Mesenchymal stem cell (in vitro differentiated cells and primary cell): ENCODE data around the gene ZBTB24.

Experiments
- DNase-seq: peaks from one replicate; pipeline ENCODE4 v3.0.0-alpha.2; 2013
- H2AFZ ChIP-seq: one replicate; pipeline ENCODE4 v1.6.1; 2013; ENCODE audit warnings: low read depth, mild to moderate bottlenecking, control low read depth, inconsistent platforms, low read length, moderate library complexity
- H2AK5ac ChIP-seq: 2 replicates; pipeline ENCODE4 v1.6.1; 2013; ENCODE audit warnings: low read length, moderate library complexity, mild to moderate bottlenecking, inconsistent platforms; ENCODE audit not compliant: severe bottlenecking
- H2BK120ac ChIP-seq: one replicate; pipeline ENCODE4 v1.6.1; 2013; ENCODE audit warnings: low read depth, mild to moderate bottlenecking, inconsistent platforms, low read length, moderate library complexity
- H2BK12ac ChIP-seq, 2 experiments: one replicate each; pipeline ENCODE4 v1.6.1; 2013; ENCODE audit warnings: inconsistent platforms in 2 of 2, low read length in 2 of 2, mild to moderate bottlenecking in 2 of 2, moderate library complexity in 2 of 2, control low read depth in 1 of 2
- H2BK15ac ChIP-seq: one replicate; pipeline ENCODE4 v1.6.1; 2013; ENCODE audit warnings: mild to moderate bottlenecking, low read depth, inconsistent platforms; ENCODE audit not compliant: poor library complexity, severe bottlenecking
- H2BK5ac ChIP-seq: 2 replicates; pipeline ENCODE4 v1.6.1; 2013; ENCODE audit warnings: low read depth, mild to moderate bottlenecking, low read length, control low read depth, inconsistent platforms; ENCODE audit not compliant: poor library complexity, severe bottlenecking
- H3K14ac ChIP-seq, 2 experiments: one replicate each; pipeline ENCODE4 v1.6.1; 2013; ENCODE audit warnings: inconsistent platforms in 2 of 2, low read length in 2 of 2, control low read depth in 1 of 2, mild to moderate bottlenecking in 1 of 2, moderate library complexity in 1 of 2
- H3K18ac ChIP-seq, 2 experiments: one replicate each; pipeline ENCODE4 v1.6.1; 2013; ENCODE audit warnings: inconsistent platforms in 2 of 2, low read length in 2 of 2, control low read depth in 1 of 2, low read depth in 1 of 2, mild to moderate bottlenecking in 1 of 2
- H3K23ac ChIP-seq, 2 experiments: one replicate each; pipeline ENCODE4 v1.6.1; 2013; ENCODE audit warnings: inconsistent platforms in 2 of 2, low read length in 2 of 2, mild to moderate bottlenecking in 2 of 2, moderate library complexity in 2 of 2, control low read depth in 1 of 2
- H3K27ac ChIP-seq: 2 replicates; pipeline ENCODE4 v1.5.1; 2013; ENCODE audit warnings: mild to moderate bottlenecking, moderate library complexity, low read length, control low read depth, inconsistent platforms; ENCODE audit not compliant: poor library complexity, severe bottlenecking
- H3K27me3 ChIP-seq, 2 experiments: 2 replicates each; pipeline versions ENCODE4 v1.6.1 to v1.7.0; 2013; ENCODE audit warnings: low read length in 2 of 2, mild to moderate bottlenecking in 2 of 2, moderate library complexity in 2 of 2, control low read depth in 1 of 2, inconsistent platforms in 1 of 2; ENCODE audit not compliant: control insufficient read depth in 1 of 2, insufficient read depth in 1 of 2
- H3K36me3 ChIP-seq, 2 experiments: 2 replicates each; pipeline versions ENCODE4 v1.6.1 to v1.7.0; 2013; ENCODE audit warnings: low read length in 2 of 2, control low read depth in 1 of 2, inconsistent platforms in 1 of 2, low read depth in 1 of 2, mild to moderate bottlenecking in 1 of 2; ENCODE audit not compliant: insufficient read depth in 2 of 2, control insufficient read depth in 1 of 2
- H3K4ac ChIP-seq, 2 experiments: one replicate each; pipeline ENCODE4 v1.6.1; 2013; ENCODE audit warnings: inconsistent platforms in 2 of 2, low read length in 2 of 2, mild to moderate bottlenecking in 2 of 2, moderate library complexity in 2 of 2, control low read depth in 1 of 2, low read depth in 1 of 2
- H3K4me1 ChIP-seq: 2 replicates; pipeline ENCODE4 v1.6.1; 2013; ENCODE audit warnings: low read depth, low read length, control low read depth; ENCODE audit not compliant: control insufficient read depth, insufficient read depth
- H3K4me2 ChIP-seq: 2 replicates; pipeline ENCODE4 v1.6.1; 2013; ENCODE audit warnings: low read length, mild to moderate bottlenecking, inconsistent platforms; ENCODE audit not compliant: poor library complexity, severe bottlenecking
- H3K4me3 ChIP-seq, 2 experiments: 2 replicates each; pipeline versions ENCODE4 v1.5.1 to v1.7.0; 2013; ENCODE audit warnings: low read length in 2 of 2, mild to moderate bottlenecking in 2 of 2, control low read depth in 1 of 2, low read depth in 1 of 2; ENCODE audit not compliant: insufficient read depth in 1 of 2
- H3K79me1 ChIP-seq: replicated peaks from 2 replicates; pipeline ENCODE4 v1.6.1; 2013; ENCODE audit warnings: mild to moderate bottlenecking, control low read depth, low read length, inconsistent platforms; ENCODE audit not compliant: poor library complexity, severe bottlenecking
- H3K9ac ChIP-seq: 2 replicates; pipeline ENCODE4 v1.7.0; 2013; ENCODE audit warnings: mild to moderate bottlenecking, low read length, moderate library complexity
- H3K9me3 ChIP-seq: 2 replicates; pipeline ENCODE4 v1.7.0; 2013; ENCODE audit warnings: mild to moderate bottlenecking, low read length; ENCODE audit not compliant: control insufficient read depth
- H4K8ac ChIP-seq: one replicate; pipeline ENCODE4 v1.6.1; 2013; ENCODE audit warnings: inconsistent platforms, mild to moderate bottlenecking, low read length, moderate library complexity
- H4K91ac ChIP-seq: one replicate; pipeline ENCODE4 v1.6.1; 2013; ENCODE audit warnings: mild to moderate bottlenecking, low read length, inconsistent platforms
- WGBS: methylation state at CpG from one replicate; pipeline ENCODE4 v1.1.7; 2013; ENCODE audit warnings: mixed read lengths; 5-methylcytosine and 5-hydroxymethylcytosine counted together

Gene ZBTB24

DNA sequence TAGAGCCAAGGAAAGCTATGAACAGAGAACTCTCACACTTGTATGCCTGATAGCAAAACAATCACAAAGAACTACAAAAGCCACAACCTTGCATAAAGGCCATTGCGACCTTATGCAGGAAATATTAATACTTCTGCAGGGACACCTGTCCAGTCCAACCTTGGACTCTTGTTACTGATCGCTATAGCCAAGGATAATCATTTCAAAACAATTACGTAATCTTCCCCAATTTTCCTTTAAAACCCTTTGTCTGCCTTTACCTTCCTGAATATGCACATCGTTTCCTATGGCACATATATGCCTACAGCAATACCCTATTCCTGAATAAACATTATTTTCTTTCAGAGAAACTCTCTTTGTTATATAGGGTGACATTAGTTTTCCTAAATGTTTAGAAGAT is 65.4 kb downstream of the ZBTB24 start:
- Histone ChIP-seq H2AFZ (no peak overlapping the region), H3K9me3 (no peaks in the 10 kb centered on the region), H4K91ac (no peak overlapping the region), H3K4ac (no peak overlapping the region), H2BK12ac (no peak overlapping the region), H3K4me1 (peaks cover 1% of the 10 kb centered on the region), H3K36me3 (no peaks in the 10 kb centered on the region), H2AK5ac (no peak overlapping the region), H4K8ac (no peak overlapping the region), H3K4me2 (no peak overlapping the region), H3K4me3 (no peak overlapping the region), H3K18ac (no peak overlapping the region), H3K23ac (no peak overlapping the region), H2BK120ac (no peak overlapping the region), H2BK15ac (no peak overlapping the region), H3K14ac (no peak overlapping the region), H3K9ac (no peak overlapping the region), H3K27ac (no peak overlapping the region), H2BK5ac (no peak overlapping the region), H3K27me3 (no peaks in the 10 kb centered on the region), H3K79me1 (no peaks in the 10 kb centered on the region)
- DNase-seq = no peak
- WGBS = 94% methylated on average over 3 of the region's 4 CpGs
